K562 (cell line): ENCODE results near the gene ATF4. TPM values are rescaled to one million over a fixed set of nuclear protein-coding genes. Genes with fewer than 3 reads are reported as not detected.

Source experiments
- ATF2 ChIP-seq: sonication (generic); formaldehyde crosslinking; IDR thresholded peaks from 2 replicates; pipeline ENCODE4 v1.8.1; 2022; ENCODE audit warnings: missing genetic modification reagents
- ATF7 ChIP-seq: fragments of 450-650 bp; IDR thresholded peaks from 2 replicates; pipeline ENCODE4 v1.7.1; 2014; ENCODE audit warnings: mild to moderate bottlenecking, moderate library complexity
- BACH1 ChIP-seq: fragments of 200-800 bp; sonication (Bioruptor generic); IDR thresholded peaks from 2 replicates; pipeline ENCODE4 v1.6.1; 2016; ENCODE audit warnings: missing genetic modification characterization, missing compliant biosample characterization
- CTCFL ChIP-seq: IDR thresholded peaks from 2 replicates; pipeline ENCODE4 v1.6.1; 2011; ENCODE audit warnings: borderline replicate concordance, low read depth, mild to moderate bottlenecking, moderate library complexity, low read length; ENCODE audit not compliant: insufficient read depth, poor library complexity, severe bottlenecking
- DEAF1 ChIP-seq: fragments of 450-650 bp; formaldehyde crosslinking; IDR thresholded peaks from 2 replicates; pipeline ENCODE4 v1.4.0; 2020; ENCODE audit warnings: mild to moderate bottlenecking, moderate library complexity
- GTF2F1 ChIP-seq: IDR thresholded peaks from 2 replicates; pipeline ENCODE4 v1.6.1; 2011; ENCODE audit warnings: low read depth, low read length, improper control_type of control experiment
- HDAC3 ChIP-seq: fragments of 450-650 bp; IDR thresholded peaks from 2 replicates; pipeline ENCODE4 v1.6.1; 2018; ENCODE audit warnings: borderline replicate concordance, mild to moderate bottlenecking, moderate library complexity; ENCODE audit not compliant: partially characterized antibody
- MCM7 ChIP-seq, 2 experiments: fragments of 450-650 bp; IDR thresholded peaks; 2 replicates each; pipeline ENCODE4 v1.6.1; 2016 to 2018
- NRF1 ChIP-seq, 2 experiments: fragments of 450-650 bp; IDR thresholded peaks in 1 of 2; conservative IDR thresholded peaks in 1 of 2; 2 replicates each; pipeline ENCODE4 v1.6.1; 2014; ENCODE audit warnings: mild to moderate bottlenecking in 2 of 2
- OTX1 ChIP-seq: fragments of 450-650 bp; formaldehyde crosslinking; IDR thresholded peaks from 2 replicates; pipeline ENCODE4 v1.4.0; 2022; ENCODE audit warnings: mild to moderate bottlenecking
- RAD21 ChIP-seq, 2 experiments: fragments of 250-450 bp in 1 of 2; fragments of 450-650 bp in 1 of 2; sonication (Bioruptor Pico) in 1 of 2; formaldehyde crosslinking in 1 of 2; IDR thresholded peaks in 1 of 2; conservative IDR thresholded peaks in 1 of 2; 2 replicates each; pipeline versions ENCODE4 v1.4.0 to v1.8.0; 2020 to 2022; ENCODE audit warnings: mild to moderate bottlenecking in 2 of 2, moderate library complexity in 1 of 2
- RUNX1 ChIP-seq: sonication (generic); IDR thresholded peaks from 2 replicates; pipeline ENCODE4 v1.6.1; 2016; ENCODE audit warnings: antibody characterized with exemption, low read depth
- TBP ChIP-seq: optimal IDR thresholded peaks from 2 replicates; pipeline ENCODE3; 2011; ENCODE audit warnings: low read depth, low read length, improper control_type of control experiment
- TFAM ChIP-seq: fragments of 250-450 bp; sonication (Bioruptor Pico); conservative IDR thresholded peaks from 2 replicates; pipeline ENCODE4 v1.5.0; 2021; ENCODE audit warnings: mild to moderate bottlenecking, moderate library complexity
- TRIM25 ChIP-seq: fragments of 450-650 bp; IDR thresholded peaks from 2 replicates; pipeline ENCODE4 v1.7.0; 2016; ENCODE audit warnings: borderline replicate concordance
- ZNF263 ChIP-seq: sonication (generic); formaldehyde crosslinking; IDR thresholded peaks from 2 replicates; pipeline ENCODE4 v1.8.0; 2022; ENCODE audit warnings: mild to moderate bottlenecking, missing genetic modification reagents, borderline replicate concordance
- polyA plus RNA-seq, 8 experiments: library from polyadenylated mRNA; depleted of rRNA in 4 of 8; stranded (reverse) in 5 of 8; unstranded in 3 of 8; fragments of >200 nt; fragmentation: Nextera tagmentation in 2 of 8; fragmentation: Illumina TruSeq in 1 of 8; extraction: Ambion mirVana in 2 of 8; extraction: Trizol in 1 of 8; gene quantifications; 2 replicates each; pipeline versions ENCODE4 v1.2.1 to v1.2.3, GENCODE V29; 2011 to 2014; ENCODE audit warnings: inconsistent platforms in 1 of 8, missing spikeins in 1 of 8
- total RNA-seq, 7 experiments: library from RNA; depleted of rRNA in 6 of 7; stranded (reverse); fragments of >200 nt in 6 of 7; fragmentation: Illumina TruSeq in 2 of 7; extraction: Trizol in 2 of 7; gene quantifications; 2 replicates each; pipeline versions ENCODE4 v1.2.1 to v1.2.3, GENCODE V29; 2011 to 2021; ENCODE audit warnings: low replicate concordance in 1 of 7

ATF4 gene
- total and polyA plus RNA-seq, 9 of the 15 experiments (the other 6 are each of a cell fraction or from before 2014, with no cell fraction given) = 93.1 to 723 (median 355) TPM

- no peak for TF ChIP-seq TRIM25
- TF ChIP-seq DEAF1 = peak; percentile 17; the same call in 1 of the 2 replicates
- TF ChIP-seq ATF2 = no peak
- no peak for TF ChIP-seq TFAM
- TF ChIP-seq TBP = peak; percentile 25
- TF ChIP-seq NRF1 (conservative IDR thresholded peaks at IDR 0.05 in 1 of 2, IDR thresholded peaks at IDR 0.05 in 1 of 2) = peak; percentile 63 to 68
- TF ChIP-seq OTX1 (CRISPR knock-in tag) = no peak
- TF ChIP-seq BACH1 (tag) = no peak
- TF ChIP-seq RUNX1 = no peak
- peak; percentile 17; the same call in 1 of the 2 replicates for TF ChIP-seq ATF7
- no peak for TF ChIP-seq GTF2F1
- peak; percentile 16 to 51; a peak in 2 of 4 replicates for TF ChIP-seq RAD21 (CRISPR knock-in tag; conservative IDR thresholded peaks at IDR 0.05 in 1 of 2, IDR thresholded peaks at IDR 0.05 in 1 of 2)
- no peak; the same call in 1 of the 2 replicates for TF ChIP-seq ZNF263 (CRISPR knock-in tag)
- no peak for TF ChIP-seq HDAC3
- TF ChIP-seq MCM7 (IDR thresholded peaks at IDR 0.05) = no peak
- TF ChIP-seq CTCFL = peak; percentile 70
These were observed 24.1 kb upstream of the ATF4 start (continued) for GRCh38 chr22:39496131-39496838.
